GM12891 (cell line): Measurements from ENCODE around the gene ADPRM.

Experiments used
- DNase-seq: peaks from one replicate; pipeline ENCODE4 v3.0.0; 2011; ENCODE audit warnings: low spot score; ENCODE audit not compliant: insufficient read length
- FAIRE-seq: peaks from 2 replicates; lab custom pipeline; 2011; peaks lifted over from hg19 to GRCh38; lab: Jason Lieb, UNC
- PAX5 ChIP-seq: IDR thresholded peaks from 2 replicates; pipeline ENCODE4 v1.6.1; 2011; ENCODE audit warnings: low read length, moderate library complexity, mild to moderate bottlenecking; ENCODE audit not compliant: insufficient read depth, severe bottlenecking
- POLR2A ChIP-seq: IDR thresholded peaks from 2 replicates; pipeline ENCODE4 v1.6.1; 2011; ENCODE audit warnings: low read depth, low read length, control low read depth
- POLR2AphosphoS5 ChIP-seq: IDR thresholded peaks from 2 replicates; pipeline ENCODE4 v1.6.1; 2011; ENCODE audit warnings: low read depth, low read length, control low read depth
- POU2F2 ChIP-seq: IDR thresholded peaks from 2 replicates; pipeline ENCODE4 v1.6.1; 2011; ENCODE audit warnings: low read depth, mild to moderate bottlenecking, control low read depth, low read length, moderate library complexity
- SPI1 ChIP-seq: IDR thresholded peaks from 2 replicates; pipeline ENCODE4 v1.6.1; 2011; ENCODE audit warnings: low read depth, low read length, control low read depth
- TAF1 ChIP-seq: IDR thresholded peaks from 2 replicates; pipeline ENCODE4 v1.6.1; 2011; ENCODE audit warnings: low read depth, low read length, control low read depth

Gene ADPRM

GRCh38 chr17:10739386-10739785 is 42.0 kb downstream of the ADPRM start:
- FAIRE-seq (no peak), DNase-seq (no peak)
- TF ChIP-seq TAF1 (no peak), POLR2A (no peak), POU2F2 (no peak), PAX5 (no peak), SPI1 (no peak), POLR2AphosphoS5 (no peak)

DNA sequence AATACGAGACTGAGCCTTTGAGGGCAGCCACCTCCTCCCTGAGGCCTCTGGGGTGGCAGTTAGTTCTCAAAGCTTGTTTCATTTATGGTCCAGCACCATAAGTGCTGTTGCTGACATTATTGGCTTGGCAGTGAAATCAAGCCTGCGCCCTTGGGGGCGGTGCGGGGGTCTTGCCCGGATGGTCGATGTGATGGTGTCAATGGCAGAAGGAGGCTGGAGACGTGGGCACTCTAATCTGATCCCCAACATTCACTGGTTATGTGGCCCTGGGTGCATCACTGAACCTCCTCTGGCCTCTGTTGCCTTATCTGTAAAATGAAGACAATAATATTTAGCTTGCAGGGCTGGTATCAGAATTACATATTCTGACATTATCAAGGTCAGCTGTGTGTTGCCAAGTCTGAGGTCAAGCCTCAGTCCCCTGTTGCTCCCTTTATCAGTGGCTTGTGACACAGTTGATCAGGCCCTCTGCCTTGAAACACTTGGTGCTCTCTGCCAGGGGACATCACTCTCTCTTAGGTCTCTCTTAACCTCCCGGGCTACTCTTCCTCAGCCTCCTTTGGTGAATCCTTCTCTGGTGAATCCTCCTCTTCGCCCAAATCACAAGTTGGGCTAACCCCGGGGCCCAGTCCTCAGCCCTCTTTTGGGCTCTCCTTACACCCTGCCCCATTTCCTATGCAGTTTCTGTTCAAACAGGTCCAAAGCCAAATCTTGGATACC is 44.2 kb downstream of the ADPRM start:
- TF ChIP-seq POLR2A, result no peak
- TF ChIP-seq TAF1, result no peak
- TF ChIP-seq SPI1, result no peak
- TF ChIP-seq POU2F2, result no peak
- no peak for TF ChIP-seq POLR2AphosphoS5
- no peak for TF ChIP-seq PAX5
- DNase-seq, result no peak
- no peak for FAIRE-seq

DNA sequence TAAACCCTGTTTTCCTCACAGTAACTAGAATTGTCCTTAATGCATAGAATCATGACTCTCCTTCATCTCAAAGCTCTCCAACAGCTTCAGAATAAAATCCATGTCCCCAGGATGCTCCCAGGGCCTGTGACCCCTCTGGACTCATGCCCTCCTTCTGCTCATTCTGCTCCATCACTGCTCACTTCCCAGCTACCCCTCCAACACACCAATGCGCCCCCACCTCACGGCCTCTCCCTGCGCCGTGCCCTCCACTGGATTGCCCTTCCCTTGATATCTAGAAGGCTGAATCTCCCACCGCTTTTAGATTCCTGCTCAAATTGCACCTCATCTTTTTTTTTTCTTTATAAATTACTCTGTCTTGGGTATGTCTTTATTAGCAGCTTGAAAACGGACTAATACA is 45.0 kb downstream of the ADPRM start:
- no peak for DNase-seq
- no peak for FAIRE-seq
- no peak for TF ChIP-seq PAX5
- TF ChIP-seq TAF1, result no peak
- TF ChIP-seq POU2F2, result no peak
- TF ChIP-seq POLR2AphosphoS5, result no peak
- no peak for TF ChIP-seq POLR2A
- no peak for TF ChIP-seq SPI1

- DNase-seq (no peak), FAIRE-seq (no peak)
- TF ChIP-seq PAX5 (no peak), POLR2AphosphoS5 (no peak), POLR2A (no peak), SPI1 (no peak), POU2F2 (no peak), TAF1 (no peak)
Observed at GRCh38 chr17:10743316-10744009, 46.1 kb downstream of the ADPRM start.

- DNase-seq, result no peak
- TF ChIP-seq POLR2AphosphoS5 (no peak), PAX5 (no peak), POU2F2 (no peak), SPI1 (no peak)
- no peak for FAIRE-seq
Observed at GRCh38 chr17:10744501-10745000, 47.2 kb downstream of the ADPRM start.

DNA sequence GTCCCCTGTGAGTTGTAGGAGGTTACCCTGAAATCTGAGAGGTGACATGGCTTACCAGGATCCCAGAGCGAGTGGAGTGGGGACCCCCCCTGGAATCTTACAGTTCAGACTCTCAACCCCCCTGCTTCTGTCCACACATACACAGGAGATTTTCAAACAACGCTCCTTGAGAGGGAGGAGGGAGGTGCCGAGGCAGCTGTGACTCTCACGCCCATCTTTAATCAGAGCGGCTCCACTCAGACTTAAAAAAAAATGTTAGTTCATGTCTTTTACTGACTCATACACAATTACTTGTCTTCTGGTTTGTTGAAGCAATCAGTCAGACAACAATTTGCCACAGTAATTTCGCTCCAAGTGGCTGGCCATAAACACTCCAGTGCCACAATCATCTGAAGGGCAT is 47.8 kb downstream of the ADPRM start:
- DNase-seq (no peak), FAIRE-seq (no peak)
- no peak for TF ChIP-seq TAF1
- no peak for TF ChIP-seq POLR2AphosphoS5
- no peak for TF ChIP-seq SPI1
- no peak for TF ChIP-seq POLR2A
- TF ChIP-seq POU2F2, result no peak
- TF ChIP-seq PAX5, result no peak

- TF ChIP-seq PAX5 (no peak), POLR2A (no peak), POLR2AphosphoS5 (no peak), POU2F2 (no peak), TAF1 (no peak), SPI1 (no peak)
- DNase-seq (no peak), FAIRE-seq (no peak)
Observed at GRCh38 chr17:10748531-10749181, 51.3 kb downstream of the ADPRM start.

GRCh38 chr17:10750210-10750609 is 52.8 kb downstream of the ADPRM start:
- no peak for FAIRE-seq
- TF ChIP-seq POLR2A (no peak), TAF1 (no peak), SPI1 (no peak), POLR2AphosphoS5 (no peak), PAX5 (no peak), POU2F2 (no peak)

DNA sequence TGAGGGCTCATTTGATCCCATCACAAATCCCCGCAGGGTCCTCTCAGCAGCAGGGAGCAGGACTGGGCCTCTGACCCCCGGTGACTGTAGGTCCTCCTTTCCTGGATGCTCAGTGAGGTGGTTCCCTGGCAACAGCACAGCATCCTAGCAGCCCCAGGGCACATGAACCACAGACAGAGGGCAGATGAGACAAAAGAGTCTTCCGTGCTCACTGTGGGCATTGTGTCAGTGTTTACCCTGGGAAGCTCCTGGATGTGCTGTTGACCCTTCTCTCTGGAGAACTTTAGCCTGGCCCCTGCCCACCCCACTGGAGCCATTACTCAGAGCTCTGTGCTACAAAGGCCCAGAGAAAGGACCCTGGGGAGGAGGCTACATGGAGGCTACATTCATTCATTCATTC is 54.2 kb downstream of the ADPRM start:
- no peak for TF ChIP-seq TAF1
- no peak for TF ChIP-seq SPI1
- TF ChIP-seq POU2F2, result no peak
- no peak for TF ChIP-seq PAX5
- TF ChIP-seq POLR2A, result no peak
- TF ChIP-seq POLR2AphosphoS5, result no peak
- DNase-seq, result no peak
- FAIRE-seq, result no peak

More at GRCh38 chr17:10750210-10750609, 52.8 kb downstream of the ADPRM start:
- DNase-seq, result no peak
